HG03565 (cell line): ENCODE data around the gene PPP1R37.

Experiments
- ATAC-seq: cut with Tn5 transposase; IDR thresholded peaks from one replicate; pipeline ENCODE4 v1.9.1; 2021; ENCODE audit warnings: mild to moderate bottlenecking, moderate library complexity; ENCODE audit not compliant: unreplicated experiment

The PPP1R37 gene

DNA sequence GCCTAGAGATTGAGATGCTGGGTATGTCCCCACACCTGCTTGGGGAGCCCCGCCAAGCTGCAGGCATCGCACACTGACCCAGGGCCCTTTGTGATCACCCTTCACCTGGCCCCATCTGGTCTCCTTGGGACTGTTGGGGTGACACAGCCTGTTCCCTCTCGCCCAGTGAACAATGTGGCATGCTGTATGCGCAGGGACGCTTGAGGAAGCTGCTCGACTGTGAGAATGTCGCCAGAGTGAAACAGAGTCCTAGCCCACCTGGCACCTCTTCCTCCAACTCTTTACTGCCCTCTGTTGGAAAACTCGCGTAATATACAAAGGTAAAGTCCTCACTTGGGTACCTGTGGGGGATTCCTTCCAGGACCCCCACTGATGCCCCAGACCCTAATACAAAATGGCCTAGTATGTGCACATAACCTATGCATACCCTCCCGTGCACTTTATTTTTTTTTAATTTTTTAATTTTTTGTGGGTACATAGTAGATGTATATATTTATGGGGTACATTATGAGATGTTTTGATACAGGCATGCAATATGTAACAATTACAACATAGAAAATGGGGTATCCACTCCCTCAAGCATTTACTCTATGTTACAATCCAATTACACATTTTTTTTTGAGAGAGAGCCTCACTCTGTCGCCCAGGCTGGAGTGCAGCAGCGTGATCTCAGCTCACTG lies 94.6 kb downstream of the PPP1R37 start:
- ATAC-seq = no peak

DNA sequence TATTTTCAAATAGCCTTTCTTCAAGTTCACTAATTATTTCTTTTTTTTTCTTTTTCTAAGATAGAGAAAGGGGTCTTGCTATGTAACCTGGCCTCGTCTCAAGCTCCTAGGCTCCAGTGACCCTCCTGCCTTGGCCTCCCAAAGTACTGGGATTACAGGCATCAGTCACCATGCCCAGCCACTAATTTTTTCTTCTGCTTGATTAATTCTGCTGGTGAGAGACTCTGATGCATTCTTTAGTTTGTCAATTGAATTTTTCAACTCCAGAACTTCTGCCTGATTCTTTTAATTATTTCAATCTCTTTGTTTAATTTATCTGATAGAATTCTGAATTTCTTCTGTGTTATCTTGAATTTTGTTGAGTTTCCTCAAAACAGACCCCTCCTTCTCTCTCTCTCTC lies 97.0 kb downstream of the PPP1R37 start:
- ATAC-seq = no peak

GRCh38 chr19:45191375-45191774 lies 98.4 kb downstream of the PPP1R37 start:
- ATAC-seq = no peak

GRCh38 chr19:45195764-45196163 lies 102.8 kb downstream of the PPP1R37 start:
- ATAC-seq = no peak
